A549 (cell line): ENCODE results near the gene YAE1. TPM values are rescaled to one million over a fixed set of nuclear protein-coding genes. Genes with fewer than 3 reads are reported as not detected.

Experiments
- ATAC-seq, 2 experiments: fragments of 200-7000 bp in 1 of 2; fragments of >200 bp in 1 of 2; cut with Nextera tagmentation in 1 of 2; cut with Tn5 transposase in 1 of 2; 3 replicates each; pipeline versions ENCODE4 v1.8.0 to v1.9.1; 2018 to 2020; ENCODE audit warnings: mild to moderate bottlenecking in 1 of 2, moderate library complexity in 1 of 2
- CTCF ChIA-PET: fragments of 300-600 bp; sonication (Branson Sonifier 250); formaldehyde crosslinking; extraction: SDS; loops from one replicate; lab custom pipeline; 2021; ENCODE audit warnings: antibody characterized with exemption, inconsistent platforms; lab: Yijun Ruan, JAX
- POLR2A ChIA-PET: fragments of 350-600 bp; formaldehyde crosslinking; extraction: SDS; loops from one replicate; lab custom pipeline; 2021; ENCODE audit warnings: antibody characterized with exemption, inconsistent platforms; lab: Yijun Ruan, JAX
- DNase-seq, 2 experiments: peaks; one replicate each; pipeline versions ENCODE4 v3.0.0 to v3.0.0-alpha.2; 2011 to 2016; ENCODE audit warnings: low read depth in 1 of 2, low spot score in 1 of 2
- FAIRE-seq: peaks from 2 replicates; lab custom pipeline; 2011; peaks lifted over from hg19 to GRCh38; lab: Jason Lieb, UNC
- H3K27ac ChIP-seq, 2 experiments: fragments of >200 bp; sonication (Bioruptor Twin); formaldehyde crosslinking; 3 replicates each; pipeline ENCODE4 v1.5.1; 2016 to 2017
- H3K4me1 ChIP-seq: fragments of >200 bp; sonication (Bioruptor Twin); formaldehyde crosslinking; 3 replicates; pipeline ENCODE4 v1.6.1; 2016
- H3K4me2 ChIP-seq: fragments of >200 bp; sonication (Bioruptor Twin); formaldehyde crosslinking; 3 replicates; pipeline ENCODE4 v1.6.1; 2016
- H3K4me3 ChIP-seq: fragments of >200 bp; sonication (Bioruptor Twin); formaldehyde crosslinking; 3 replicates; pipeline ENCODE4 v1.5.1; 2016
- H3K9me3 ChIP-seq: fragments of >200 bp; sonication (Bioruptor Twin); formaldehyde crosslinking; 3 replicates; pipeline ENCODE4 v1.6.1; 2016
- BHLHE40 ChIP-seq: IDR thresholded peaks from 2 replicates; pipeline ENCODE4 v1.6.1; 2012; ENCODE audit warnings: low read depth, low read length, inconsistent platforms
- CBX2 ChIP-seq: fragments of 200-600 bp; sonication (generic); IDR thresholded peaks from 2 replicates; pipeline ENCODE4 v1.6.1; 2016; ENCODE audit warnings: low read depth, mild to moderate bottlenecking, borderline replicate concordance
- CHD2 ChIP-seq: fragments of 150-350 bp; IDR thresholded peaks from 2 replicates; pipeline ENCODE4 v1.6.1; 2014; ENCODE audit warnings: low read length; ENCODE audit not compliant: partially characterized antibody
- EHF ChIP-seq: fragments of 250-450 bp; sonication (Bioruptor Pico); IDR thresholded peaks from 2 replicates; pipeline ENCODE4 v1.5.0; 2020; ENCODE audit warnings: mild to moderate bottlenecking
- ESRRA ChIP-seq: fragments of 150-350 bp; IDR thresholded peaks from 2 replicates; pipeline ENCODE4 v1.6.1; 2014; ENCODE audit warnings: mild to moderate bottlenecking, low read length, borderline replicate concordance
- FOSL2 ChIP-seq, 2 experiments: fragments of 450-650 bp in 1 of 2; fragments of >200 bp in 1 of 2; sonication (Bioruptor Twin) in 1 of 2; formaldehyde crosslinking; IDR thresholded peaks; 2 replicates each; pipeline versions ENCODE4 v1.5.0 to v1.6.1; 2016 to 2020; ENCODE audit warnings: mild to moderate bottlenecking in 1 of 2, moderate library complexity in 1 of 2
- HOXA7 ChIP-seq: fragments of 250-450 bp; sonication (Bioruptor Pico); IDR thresholded peaks from 2 replicates; pipeline ENCODE4 v1.5.0; 2020; ENCODE audit warnings: mild to moderate bottlenecking, moderate library complexity
- HOXB13 ChIP-seq: fragments of 250-450 bp; sonication (Bioruptor Pico); IDR thresholded peaks from 2 replicates; pipeline ENCODE4 v1.5.0; 2020; ENCODE audit warnings: low read depth, mild to moderate bottlenecking, moderate library complexity
- HOXB5 ChIP-seq: fragments of 250-450 bp; sonication (Bioruptor Pico); IDR thresholded peaks from 2 replicates; pipeline ENCODE4 v1.5.0; 2020; ENCODE audit warnings: mild to moderate bottlenecking, moderate library complexity
- JUNB ChIP-seq: fragments of >200 bp; sonication (Bioruptor Twin); formaldehyde crosslinking; IDR thresholded peaks from 2 replicates; pipeline ENCODE4 v1.6.1; 2016
- NPAS2 ChIP-seq: fragments of 250-450 bp; sonication (Bioruptor Pico); IDR thresholded peaks from 2 replicates; pipeline ENCODE4 v1.8.0; 2022; ENCODE audit warnings: mild to moderate bottlenecking, moderate library complexity, borderline replicate concordance
- NR3C1 ChIP-seq: fragments of >200 bp; sonication (Bioruptor Twin); formaldehyde crosslinking; IDR thresholded peaks from 3 replicates; pipeline ENCODE4 v1.6.1; 2017
- PHF8 ChIP-seq: fragments of 200-600 bp; sonication (generic); IDR thresholded peaks from 2 replicates; pipeline ENCODE4 v1.6.1; 2016; ENCODE audit warnings: low read depth, mild to moderate bottlenecking, antibody characterized with exemption, moderate library complexity, borderline replicate concordance
- POLR2A ChIP-seq: IDR thresholded peaks from 2 replicates; pipeline ENCODE4 v1.6.1; 2012; ENCODE audit warnings: mild to moderate bottlenecking, low read length
- ZSCAN20 ChIP-seq: fragments of 250-450 bp; sonication (Bioruptor Pico); IDR thresholded peaks from 2 replicates; pipeline ENCODE4 v1.8.0; 2022; ENCODE audit warnings: mild to moderate bottlenecking, moderate library complexity
- WGBS: methylation state at CpG from one replicate; pipeline ENCODE4 v1.1.6; 2017; ENCODE audit errors: missing lambda C conversion rate; 5-methylcytosine and 5-hydroxymethylcytosine counted together
- polyA plus RNA-seq, 4 experiments: library from polyadenylated mRNA; depleted of rRNA in 3 of 4; stranded (reverse); fragments of >200 nt; fragmentation: RNase III in 1 of 4; extraction: RNeasy Plus Mini Kit Qiagen cat#74134 plus additional on column Dnase treatment in 1 of 4; gene quantifications; 2 replicates in 3 of 4; 3 replicates in 1 of 4; pipeline ENCODE4 v1.2.3, GENCODE V29; 2011 to 2017
- TF ChIP-seq, protein P1 (sequence below): fragments of >200 bp; sonication (Bioruptor Twin); formaldehyde crosslinking; IDR thresholded peaks from 3 replicates; pipeline ENCODE4 v1.5.1; 2016
- TF ChIP-seq, protein P2 (sequence below): IDR thresholded peaks from 2 replicates; pipeline ENCODE4 v1.6.1; 2012
- TF ChIP-seq, protein P3 (sequence below): fragments of 450-650 bp; IDR thresholded peaks from 2 replicates; pipeline ENCODE4 v1.6.1; 2014; ENCODE audit warnings: antibody characterized with exemption
- TF ChIP-seq, protein P4 (sequence below): fragments of >200 bp; sonication (Bioruptor Twin); formaldehyde crosslinking; IDR thresholded peaks from 3 replicates; pipeline ENCODE4 v1.6.1; 2016
- TF ChIP-seq, protein P5 (sequence below): fragments of 150-350 bp; IDR thresholded peaks from 2 replicates; pipeline ENCODE4 v1.6.1; 2014; ENCODE audit warnings: low read depth, mild to moderate bottlenecking, low read length
- TF ChIP-seq, protein P6 (sequence below): IDR thresholded peaks from 2 replicates; pipeline ENCODE4 v1.6.1; 2012; ENCODE audit warnings: low read depth, borderline replicate concordance
- TF ChIP-seq, protein P7 (sequence below): fragments of 200-600 bp; sonication (generic); IDR thresholded peaks from 2 replicates; pipeline ENCODE4 v1.6.1; 2016; ENCODE audit warnings: antibody characterized with exemption, mild to moderate bottlenecking, moderate library complexity

YAE1 gene
- polyA plus RNA-seq, 2 of the 4 experiments (the other 2 are of a cell fraction) = 59.1 to 61.2 TPM

DNA sequence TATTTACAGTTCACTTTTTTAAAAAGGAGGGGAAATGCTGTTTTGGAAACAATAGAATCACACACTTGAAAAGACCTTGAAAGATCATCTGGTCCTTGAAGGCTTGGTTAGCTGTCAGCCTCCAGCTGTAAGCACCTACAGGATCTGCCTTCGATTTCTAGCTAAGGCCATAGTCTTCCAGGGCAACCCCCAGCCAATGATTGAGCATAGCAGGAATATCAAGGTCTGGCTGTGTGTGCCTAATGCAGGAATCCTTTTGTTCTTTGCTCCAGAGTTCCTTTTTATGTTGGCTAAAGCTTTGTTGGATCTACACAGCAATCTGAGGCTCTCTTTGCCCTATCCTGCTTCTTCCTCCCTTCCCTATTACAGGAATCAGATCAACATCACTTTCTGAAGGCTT, 5.2 kb upstream of the YAE1 start:
- FAIRE-seq (no peak), DNase-seq (no peak), ATAC-seq (no peak)
- H3K4me3 ChIP-seq = no peak overlapping the region
- 70% methylated on average over 1 of the region's 1 CpG for WGBS
- H3K9me3 ChIP-seq = no peaks in the 10 kb centered on the region
- ChIA-PET CTCF (no interaction called here), POLR2A (no interaction called here)
- no peaks in the 10 kb centered on the region for H3K4me1 ChIP-seq
- H3K27ac ChIP-seq = no peak overlapping the region
- TF ChIP-seq POLR2A (no peak), NPAS2 (CRISPR knock-in tag) (no peak)
- TF ChIP-seq, protein P1, sequence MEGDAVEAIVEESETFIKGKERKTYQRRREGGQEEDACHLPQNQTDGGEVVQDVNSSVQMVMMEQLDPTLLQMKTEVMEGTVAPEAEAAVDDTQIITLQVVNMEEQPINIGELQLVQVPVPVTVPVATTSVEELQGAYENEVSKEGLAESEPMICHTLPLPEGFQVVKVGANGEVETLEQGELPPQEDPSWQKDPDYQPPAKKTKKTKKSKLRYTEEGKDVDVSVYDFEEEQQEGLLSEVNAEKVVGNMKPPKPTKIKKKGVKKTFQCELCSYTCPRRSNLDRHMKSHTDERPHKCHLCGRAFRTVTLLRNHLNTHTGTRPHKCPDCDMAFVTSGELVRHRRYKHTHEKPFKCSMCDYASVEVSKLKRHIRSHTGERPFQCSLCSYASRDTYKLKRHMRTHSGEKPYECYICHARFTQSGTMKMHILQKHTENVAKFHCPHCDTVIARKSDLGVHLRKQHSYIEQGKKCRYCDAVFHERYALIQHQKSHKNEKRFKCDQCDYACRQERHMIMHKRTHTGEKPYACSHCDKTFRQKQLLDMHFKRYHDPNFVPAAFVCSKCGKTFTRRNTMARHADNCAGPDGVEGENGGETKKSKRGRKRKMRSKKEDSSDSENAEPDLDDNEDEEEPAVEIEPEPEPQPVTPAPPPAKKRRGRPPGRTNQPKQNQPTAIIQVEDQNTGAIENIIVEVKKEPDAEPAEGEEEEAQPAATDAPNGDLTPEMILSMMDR = no peak
- TF ChIP-seq, protein P2, sequence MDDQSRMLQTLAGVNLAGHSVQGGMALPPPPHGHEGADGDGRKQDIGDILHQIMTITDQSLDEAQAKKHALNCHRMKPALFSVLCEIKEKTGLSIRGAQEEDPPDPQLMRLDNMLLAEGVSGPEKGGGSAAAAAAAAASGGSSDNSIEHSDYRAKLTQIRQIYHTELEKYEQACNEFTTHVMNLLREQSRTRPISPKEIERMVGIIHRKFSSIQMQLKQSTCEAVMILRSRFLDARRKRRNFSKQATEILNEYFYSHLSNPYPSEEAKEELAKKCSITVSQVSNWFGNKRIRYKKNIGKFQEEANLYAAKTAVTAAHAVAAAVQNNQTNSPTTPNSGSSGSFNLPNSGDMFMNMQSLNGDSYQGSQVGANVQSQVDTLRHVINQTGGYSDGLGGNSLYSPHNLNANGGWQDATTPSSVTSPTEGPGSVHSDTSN = no peak
- no peak overlapping the region for H3K4me2 ChIP-seq

DNA sequence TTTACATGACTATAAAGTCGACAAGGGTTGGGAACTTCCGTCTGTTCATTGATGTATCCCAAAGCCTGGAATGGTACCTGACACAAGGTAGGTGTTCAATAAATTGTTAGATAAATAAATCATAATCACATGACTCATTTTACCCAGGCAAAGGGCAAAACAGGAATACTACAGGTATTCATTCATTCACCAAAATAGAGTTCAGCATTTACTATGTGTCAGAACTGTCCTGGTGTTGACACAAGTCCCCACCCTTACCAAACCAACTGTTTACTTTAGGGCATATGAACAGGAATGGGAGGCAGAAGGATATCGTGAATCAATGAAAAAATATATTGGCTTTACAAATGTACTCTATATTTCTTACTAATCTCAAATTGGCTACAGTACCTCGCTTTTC, 666 bp upstream of the YAE1 start:
- TF ChIP-seq BHLHE40 = no peak
- TF ChIP-seq JUNB = no peak
- TF ChIP-seq FOSL2 (IDR thresholded peaks at IDR 0.05) = no peak
- 0 out of 2 replicates have a peak, but pooled peaks have one; percentile 24 for TF ChIP-seq FOSL2 (CRISPR knock-in tag; IDR thresholded peaks at IDR 0.05)
- TF ChIP-seq, protein P3, sequence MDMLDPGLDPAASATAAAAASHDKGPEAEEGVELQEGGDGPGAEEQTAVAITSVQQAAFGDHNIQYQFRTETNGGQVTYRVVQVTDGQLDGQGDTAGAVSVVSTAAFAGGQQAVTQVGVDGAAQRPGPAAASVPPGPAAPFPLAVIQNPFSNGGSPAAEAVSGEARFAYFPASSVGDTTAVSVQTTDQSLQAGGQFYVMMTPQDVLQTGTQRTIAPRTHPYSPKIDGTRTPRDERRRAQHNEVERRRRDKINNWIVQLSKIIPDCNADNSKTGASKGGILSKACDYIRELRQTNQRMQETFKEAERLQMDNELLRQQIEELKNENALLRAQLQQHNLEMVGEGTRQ = no peak
- TF ChIP-seq ZSCAN20 (CRISPR knock-in tag) = no peak
- no peak for TF ChIP-seq ESRRA
- TF ChIP-seq, protein P4, sequence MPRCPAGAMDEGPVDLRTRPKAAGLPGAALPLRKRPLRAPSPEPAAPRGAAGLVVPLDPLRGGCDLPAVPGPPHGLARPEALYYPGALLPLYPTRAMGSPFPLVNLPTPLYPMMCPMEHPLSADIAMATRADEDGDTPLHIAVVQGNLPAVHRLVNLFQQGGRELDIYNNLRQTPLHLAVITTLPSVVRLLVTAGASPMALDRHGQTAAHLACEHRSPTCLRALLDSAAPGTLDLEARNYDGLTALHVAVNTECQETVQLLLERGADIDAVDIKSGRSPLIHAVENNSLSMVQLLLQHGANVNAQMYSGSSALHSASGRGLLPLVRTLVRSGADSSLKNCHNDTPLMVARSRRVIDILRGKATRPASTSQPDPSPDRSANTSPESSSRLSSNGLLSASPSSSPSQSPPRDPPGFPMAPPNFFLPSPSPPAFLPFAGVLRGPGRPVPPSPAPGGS = no peak
- Histone ChIP-seq H3K4me3 (peak overlapping the region; percentile 74), H3K4me1 (peaks cover 10% of the 10 kb centered on the region; the same call in 2 of the 3 replicates), H3K9me3 (no peaks in the 10 kb centered on the region), H3K4me2 (peak overlapping the region; percentile 94), H3K27ac (peak overlapping the region; percentile 81 to 90)
- no peak for FAIRE-seq
- CTCF ChIA-PET = no interaction called here
- DNase-seq = no peak
- POLR2A ChIA-PET = no interaction called here
- ATAC-seq = peak in 1 of 2 experiments; percentile 10; a peak in 1 of 6 replicates
- 44% methylated on average over 4 of the region's 4 CpGs for WGBS

DNA sequence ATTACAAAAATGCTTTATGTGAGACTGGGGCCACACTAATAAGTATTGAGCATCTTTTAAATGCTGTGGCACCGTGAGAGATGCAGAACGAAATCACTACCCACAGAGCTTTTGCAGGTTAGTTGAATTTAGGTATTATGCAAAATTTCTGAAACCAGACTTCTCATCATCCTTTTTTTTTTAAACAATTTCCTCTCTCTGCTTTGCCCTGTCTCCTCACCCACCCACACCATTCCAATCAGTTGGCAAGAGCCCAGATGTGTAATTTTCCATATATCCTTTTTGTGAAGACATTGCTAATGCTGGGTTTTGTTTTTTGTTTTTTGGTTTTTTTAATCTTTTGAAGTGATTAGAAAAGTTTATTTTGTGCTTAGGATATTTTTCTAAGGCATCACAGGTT, 1.1 kb downstream of the YAE1 start:
- ChIA-PET POLR2A (interaction anchor here (1.4 to 1.5 kb wide), 2 partner anchors 56 to 658 kb away, joined by 3 to 5 read pairs; partner anchors contain the start of genes RALA and VPS41), CTCF (interaction anchor here (1.2 kb wide), 1 partner anchor 13 kb away, joined by 9 read pairs; no protein-coding TSS in a partner anchor)
- H3K9me3 ChIP-seq = no peaks in the 10 kb centered on the region
- peak overlapping the region; percentile 74 for H3K4me3 ChIP-seq
- DNase-seq = no peak
- H3K4me1 ChIP-seq = peaks cover 10% of the 10 kb centered on the region; the same call in 2 of the 3 replicates
- peak overlapping the region; percentile 81 to 90; a peak in 4 of 6 replicates for H3K27ac ChIP-seq
- WGBS = 68% methylated on average over 2 of the region's 2 CpGs
- no peak for ATAC-seq
- no peak for FAIRE-seq
- H3K4me2 ChIP-seq = peak overlapping the region; percentile 94
- TF ChIP-seq CHD2 (no peak), NR3C1 (no peak), PHF8 (no peak), CBX2 (no peak), JUNB (no peak), BHLHE40 (no peak), HOXB5 (CRISPR knock-in tag) (no peak), HOXA7 (CRISPR knock-in tag) (no peak), HOXB13 (CRISPR knock-in tag) (no peak), EHF (CRISPR knock-in tag) (no peak), POLR2A (no peak)
- TF ChIP-seq, protein P5, sequence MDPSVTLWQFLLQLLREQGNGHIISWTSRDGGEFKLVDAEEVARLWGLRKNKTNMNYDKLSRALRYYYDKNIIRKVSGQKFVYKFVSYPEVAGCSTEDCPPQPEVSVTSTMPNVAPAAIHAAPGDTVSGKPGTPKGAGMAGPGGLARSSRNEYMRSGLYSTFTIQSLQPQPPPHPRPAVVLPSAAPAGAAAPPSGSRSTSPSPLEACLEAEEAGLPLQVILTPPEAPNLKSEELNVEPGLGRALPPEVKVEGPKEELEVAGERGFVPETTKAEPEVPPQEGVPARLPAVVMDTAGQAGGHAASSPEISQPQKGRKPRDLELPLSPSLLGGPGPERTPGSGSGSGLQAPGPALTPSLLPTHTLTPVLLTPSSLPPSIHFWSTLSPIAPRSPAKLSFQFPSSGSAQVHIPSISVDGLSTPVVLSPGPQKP = no peak
- TF ChIP-seq, protein P6, sequence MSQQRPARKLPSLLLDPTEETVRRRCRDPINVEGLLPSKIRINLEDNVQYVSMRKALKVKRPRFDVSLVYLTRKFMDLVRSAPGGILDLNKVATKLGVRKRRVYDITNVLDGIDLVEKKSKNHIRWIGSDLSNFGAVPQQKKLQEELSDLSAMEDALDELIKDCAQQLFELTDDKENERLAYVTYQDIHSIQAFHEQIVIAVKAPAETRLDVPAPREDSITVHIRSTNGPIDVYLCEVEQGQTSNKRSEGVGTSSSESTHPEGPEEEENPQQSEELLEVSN = no peak
- TF ChIP-seq, protein P7, sequence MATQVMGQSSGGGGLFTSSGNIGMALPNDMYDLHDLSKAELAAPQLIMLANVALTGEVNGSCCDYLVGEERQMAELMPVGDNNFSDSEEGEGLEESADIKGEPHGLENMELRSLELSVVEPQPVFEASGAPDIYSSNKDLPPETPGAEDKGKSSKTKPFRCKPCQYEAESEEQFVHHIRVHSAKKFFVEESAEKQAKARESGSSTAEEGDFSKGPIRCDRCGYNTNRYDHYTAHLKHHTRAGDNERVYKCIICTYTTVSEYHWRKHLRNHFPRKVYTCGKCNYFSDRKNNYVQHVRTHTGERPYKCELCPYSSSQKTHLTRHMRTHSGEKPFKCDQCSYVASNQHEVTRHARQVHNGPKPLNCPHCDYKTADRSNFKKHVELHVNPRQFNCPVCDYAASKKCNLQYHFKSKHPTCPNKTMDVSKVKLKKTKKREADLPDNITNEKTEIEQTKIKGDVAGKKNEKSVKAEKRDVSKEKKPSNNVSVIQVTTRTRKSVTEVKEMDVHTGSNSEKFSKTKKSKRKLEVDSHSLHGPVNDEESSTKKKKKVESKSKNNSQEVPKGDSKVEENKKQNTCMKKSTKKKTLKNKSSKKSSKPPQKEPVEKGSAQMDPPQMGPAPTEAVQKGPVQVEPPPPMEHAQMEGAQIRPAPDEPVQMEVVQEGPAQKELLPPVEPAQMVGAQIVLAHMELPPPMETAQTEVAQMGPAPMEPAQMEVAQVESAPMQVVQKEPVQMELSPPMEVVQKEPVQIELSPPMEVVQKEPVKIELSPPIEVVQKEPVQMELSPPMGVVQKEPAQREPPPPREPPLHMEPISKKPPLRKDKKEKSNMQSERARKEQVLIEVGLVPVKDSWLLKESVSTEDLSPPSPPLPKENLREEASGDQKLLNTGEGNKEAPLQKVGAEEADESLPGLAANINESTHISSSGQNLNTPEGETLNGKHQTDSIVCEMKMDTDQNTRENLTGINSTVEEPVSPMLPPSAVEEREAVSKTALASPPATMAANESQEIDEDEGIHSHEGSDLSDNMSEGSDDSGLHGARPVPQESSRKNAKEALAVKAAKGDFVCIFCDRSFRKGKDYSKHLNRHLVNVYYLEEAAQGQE = no peak
